Measurements from ENCODE around the gene AP1S2. TPM values are rescaled to one million over a fixed set of nuclear protein-coding genes. Genes with fewer than 3 reads are reported as not detected.

AP1S2 gene
- total and polyA plus RNA-seq, 8 donors = 35.9 to 98.9 (median 71.2) TPM

DNA sequence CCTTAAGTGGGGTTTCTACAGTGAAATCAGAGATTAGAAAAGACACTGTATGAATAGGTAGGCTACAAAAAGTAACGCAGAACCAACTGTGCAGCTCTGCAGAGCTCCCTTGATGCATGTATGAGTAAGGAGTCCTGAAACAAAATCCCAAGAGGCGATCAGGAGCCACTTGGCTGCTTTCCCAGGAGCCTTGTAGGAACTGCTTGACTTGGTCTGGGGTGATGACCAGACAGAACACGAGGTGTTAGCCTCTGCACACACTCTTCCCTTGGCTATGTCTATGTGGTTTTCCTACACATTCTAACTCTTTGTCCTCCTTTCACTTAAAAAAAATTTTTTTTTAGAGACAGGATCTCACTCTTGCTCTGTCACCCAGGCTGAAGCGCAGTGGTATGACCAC lies 22.8 kb upstream of the AP1S2 start:
- DNase-seq (no peak), ATAC-seq (no peak)
- intact Hi-C loops (cut with DNase I) = no loop called here

DNA sequence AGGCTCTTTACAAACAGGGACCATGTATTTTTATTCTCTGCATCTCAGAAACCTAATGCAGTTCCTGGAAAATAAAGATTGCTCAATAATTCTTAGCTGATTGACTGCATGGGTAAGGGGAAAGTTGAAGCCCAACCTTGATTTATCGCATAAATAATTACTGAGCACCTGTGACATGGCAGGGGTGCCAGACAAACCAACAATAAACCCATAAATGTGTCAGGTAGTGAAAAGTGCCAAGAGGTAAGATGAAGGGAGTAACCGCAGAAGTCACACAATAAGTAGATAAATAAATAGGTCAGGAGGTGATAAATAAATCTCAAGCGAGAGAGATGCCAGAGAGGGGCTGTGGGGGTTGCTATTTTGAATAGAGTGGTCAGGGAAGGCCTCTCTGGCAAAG lies 20.1 kb upstream of the AP1S2 start:
- Histone ChIP-seq H3K9me3 (no peaks in the 10 kb centered on the region), H3K4me1 (no peaks in the 10 kb centered on the region), H3K4me3 (no peak overlapping the region), H3K36me3 (no peaks in the 10 kb centered on the region), H3K27me3 (peaks cover 0 to 10% of the 10 kb centered on the region in 2 donors), H3K27ac (no peak overlapping the region)
- TF ChIP-seq, protein P1, sequence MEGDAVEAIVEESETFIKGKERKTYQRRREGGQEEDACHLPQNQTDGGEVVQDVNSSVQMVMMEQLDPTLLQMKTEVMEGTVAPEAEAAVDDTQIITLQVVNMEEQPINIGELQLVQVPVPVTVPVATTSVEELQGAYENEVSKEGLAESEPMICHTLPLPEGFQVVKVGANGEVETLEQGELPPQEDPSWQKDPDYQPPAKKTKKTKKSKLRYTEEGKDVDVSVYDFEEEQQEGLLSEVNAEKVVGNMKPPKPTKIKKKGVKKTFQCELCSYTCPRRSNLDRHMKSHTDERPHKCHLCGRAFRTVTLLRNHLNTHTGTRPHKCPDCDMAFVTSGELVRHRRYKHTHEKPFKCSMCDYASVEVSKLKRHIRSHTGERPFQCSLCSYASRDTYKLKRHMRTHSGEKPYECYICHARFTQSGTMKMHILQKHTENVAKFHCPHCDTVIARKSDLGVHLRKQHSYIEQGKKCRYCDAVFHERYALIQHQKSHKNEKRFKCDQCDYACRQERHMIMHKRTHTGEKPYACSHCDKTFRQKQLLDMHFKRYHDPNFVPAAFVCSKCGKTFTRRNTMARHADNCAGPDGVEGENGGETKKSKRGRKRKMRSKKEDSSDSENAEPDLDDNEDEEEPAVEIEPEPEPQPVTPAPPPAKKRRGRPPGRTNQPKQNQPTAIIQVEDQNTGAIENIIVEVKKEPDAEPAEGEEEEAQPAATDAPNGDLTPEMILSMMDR (IDR thresholded peaks at IDR 0.05) = no peak
- intact Hi-C loops (cut with DNase I) = no loop called here
- ATAC-seq (no peak), DNase-seq (no peak)

More for the DNA sequence above, 22.8 kb upstream of the AP1S2 start:
- H3K36me3 ChIP-seq = no peaks in the 10 kb centered on the region
- H3K9me3 ChIP-seq = no peaks in the 10 kb centered on the region
- TF ChIP-seq, protein P1 (IDR thresholded peaks at IDR 0.05) = no peak
- H3K27me3 ChIP-seq = peaks cover 0 to 2% of the 10 kb centered on the region in 2 donors
- no peak overlapping the region for H3K4me3 ChIP-seq
- no peak overlapping the region for H3K27ac ChIP-seq
- H3K4me1 ChIP-seq = no peaks in the 10 kb centered on the region

DNA sequence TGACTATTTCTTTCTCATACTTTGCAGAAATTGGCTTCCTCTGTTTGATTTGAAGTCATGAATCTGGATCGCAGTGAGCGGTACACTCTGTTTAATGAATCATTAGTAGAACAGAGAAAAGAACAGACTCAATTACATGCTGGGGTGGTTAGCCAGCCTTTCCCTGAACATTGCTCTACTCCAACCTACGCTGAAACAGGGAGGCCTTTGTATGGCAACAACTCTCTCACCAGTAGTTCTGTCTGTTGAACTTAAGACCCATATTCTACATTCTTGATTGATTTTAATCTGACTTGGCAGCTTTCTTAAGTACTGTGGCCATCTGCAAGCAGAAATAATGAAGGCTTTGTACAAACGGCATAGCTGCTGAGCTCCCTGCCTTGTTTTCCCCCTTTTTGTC lies 19.0 kb upstream of the AP1S2 start:
- no peak for DNase-seq
- no peaks in the 10 kb centered on the region for H3K4me1 ChIP-seq
- peaks cover 0 to 10% of the 10 kb centered on the region in 2 donors for H3K27me3 ChIP-seq
- H3K9me3 ChIP-seq = no peaks in the 10 kb centered on the region
- H3K27ac ChIP-seq = no peak overlapping the region
- intact Hi-C loops (cut with DNase I) = no loop called here
- H3K36me3 ChIP-seq = no peaks in the 10 kb centered on the region
- H3K4me3 ChIP-seq = no peak overlapping the region
- no peak for ATAC-seq
- TF ChIP-seq, protein P1 (IDR thresholded peaks at IDR 0.05) = no peak

DNA sequence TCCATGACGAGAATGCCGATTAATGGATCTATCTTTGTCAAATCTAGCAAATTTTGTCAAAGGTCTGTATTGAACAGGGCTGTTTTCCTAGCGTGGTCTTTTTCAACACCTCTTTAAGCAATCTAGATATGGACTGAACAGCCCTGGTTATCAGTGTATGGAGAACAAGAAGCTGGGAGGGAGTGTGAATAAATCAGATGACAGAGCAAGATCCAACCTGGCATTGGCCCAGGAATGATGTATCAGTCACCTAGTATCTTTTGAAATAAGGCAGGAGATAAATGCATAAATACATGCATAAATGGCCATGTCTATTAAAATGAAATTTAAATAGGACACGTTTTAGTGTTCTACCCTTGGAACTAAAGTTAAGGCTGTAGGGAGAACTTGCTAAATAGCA lies 15.7 kb upstream of the AP1S2 start:
- no peaks in the 10 kb centered on the region for H3K9me3 ChIP-seq
- intact Hi-C loops (cut with DNase I) = no loop called here
- H3K27ac ChIP-seq = no peak overlapping the region
- TF ChIP-seq, protein P1 (IDR thresholded peaks at IDR 0.05) = no peak
- H3K4me3 ChIP-seq = no peak overlapping the region
- H3K27me3 ChIP-seq = peaks cover 0 to 10% of the 10 kb centered on the region in 2 donors
- ATAC-seq (no peak), DNase-seq (no peak)
- H3K36me3 ChIP-seq = no peaks in the 10 kb centered on the region
- no peaks in the 10 kb centered on the region for H3K4me1 ChIP-seq

DNA sequence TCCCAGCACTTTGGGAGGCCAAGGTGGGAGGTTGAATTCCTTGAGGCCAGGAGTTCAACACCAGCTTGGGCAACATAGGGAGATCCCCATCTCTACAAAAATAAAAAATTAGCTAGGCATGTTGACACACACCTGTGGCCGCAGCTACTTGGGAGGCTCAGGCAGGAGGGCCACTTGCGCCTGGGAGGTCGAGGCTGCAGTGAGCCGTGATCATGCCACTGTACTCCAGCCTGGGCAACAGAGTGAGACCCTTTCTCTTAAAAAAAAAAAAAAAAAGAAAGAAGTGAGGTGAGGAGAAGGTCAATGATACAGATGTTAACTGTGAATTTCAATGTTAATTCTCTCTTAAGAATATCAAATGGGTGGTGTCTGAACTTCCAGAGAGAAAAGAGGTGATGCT lies 15.1 kb upstream of the AP1S2 start:
- Histone ChIP-seq H3K27ac (no peak overlapping the region), H3K9me3 (no peaks in the 10 kb centered on the region), H3K4me1 (no peaks in the 10 kb centered on the region), H3K4me3 (no peak overlapping the region), H3K27me3 (peaks cover 0 to 10% of the 10 kb centered on the region in 2 donors), H3K36me3 (no peaks in the 10 kb centered on the region)
- intact Hi-C loops (cut with DNase I) = no loop called here
- DNase-seq (no peak), ATAC-seq (no peak)
- TF ChIP-seq, protein P1 (IDR thresholded peaks at IDR 0.05) = no peak

All from left lung (tissue), 10 donors.